ENCODE results near the gene TMA7.

GRCh38 chr3:48436855-48437254, 3.2 kb upstream of the TMA7 start:
- TF ChIP-seq CTCF (IDR thresholded peaks at IDR 0.05) = no peak
- TF ChIP-seq EP300 (IDR thresholded peaks at IDR 0.05) = no peak
- TF ChIP-seq POLR2A (IDR thresholded peaks at IDR 0.05) = no peak
